Subcutaneous abdominal adipose tissue (tissue), 5 donors: Measurements from ENCODE around the gene CISD3.
A peak's percentile ranks its signal among the peaks of the same experiment; 100 is the strongest.

Source experiments
- H3K27ac ChIP-seq: one replicate; pipeline ENCODE4 v1.7.0; 2013; ENCODE audit warnings: low read depth, mild to moderate bottlenecking, inconsistent platforms, low read length, moderate library complexity
- H3K27me3 ChIP-seq, 5 donors: one replicate each; pipeline ENCODE4 v1.7.0; 2013; ENCODE audit warnings: low read length in 5 of 5, inconsistent platforms in 1 of 5; ENCODE audit not compliant: control insufficient read depth in 5 of 5, insufficient read depth in 4 of 5
- H3K36me3 ChIP-seq, 5 donors: one replicate each; pipeline ENCODE4 v1.7.0; 2013; ENCODE audit warnings: low read length in 5 of 5; ENCODE audit not compliant: control insufficient read depth in 5 of 5, insufficient read depth in 5 of 5
- H3K4me1 ChIP-seq, 5 donors: one replicate each; pipeline ENCODE4 v1.7.0; 2013; ENCODE audit warnings: low read length in 5 of 5, mild to moderate bottlenecking in 3 of 5, moderate library complexity in 1 of 5; ENCODE audit not compliant: control insufficient read depth in 5 of 5, insufficient read depth in 5 of 5
- H3K4me3 ChIP-seq, 5 donors: one replicate each; pipeline ENCODE4 v1.7.0; 2013; ENCODE audit warnings: low read length in 5 of 5, low read depth in 1 of 5
- H3K9ac ChIP-seq, 5 donors: one replicate each; pipeline ENCODE4 v1.7.0; 2013; ENCODE audit warnings: low read length in 5 of 5, mild to moderate bottlenecking in 4 of 5, moderate library complexity in 3 of 5
- H3K9me3 ChIP-seq, 5 donors: one replicate each; pipeline ENCODE4 v1.7.0; 2013; ENCODE audit warnings: low read length in 5 of 5; ENCODE audit not compliant: control insufficient read depth in 5 of 5
- donor health status: healthy.
- donor health status: healthy.
- donor health status: healthy.
- donor health status: healthy.
- donor health status: healthy.

The CISD3 gene

DNA sequence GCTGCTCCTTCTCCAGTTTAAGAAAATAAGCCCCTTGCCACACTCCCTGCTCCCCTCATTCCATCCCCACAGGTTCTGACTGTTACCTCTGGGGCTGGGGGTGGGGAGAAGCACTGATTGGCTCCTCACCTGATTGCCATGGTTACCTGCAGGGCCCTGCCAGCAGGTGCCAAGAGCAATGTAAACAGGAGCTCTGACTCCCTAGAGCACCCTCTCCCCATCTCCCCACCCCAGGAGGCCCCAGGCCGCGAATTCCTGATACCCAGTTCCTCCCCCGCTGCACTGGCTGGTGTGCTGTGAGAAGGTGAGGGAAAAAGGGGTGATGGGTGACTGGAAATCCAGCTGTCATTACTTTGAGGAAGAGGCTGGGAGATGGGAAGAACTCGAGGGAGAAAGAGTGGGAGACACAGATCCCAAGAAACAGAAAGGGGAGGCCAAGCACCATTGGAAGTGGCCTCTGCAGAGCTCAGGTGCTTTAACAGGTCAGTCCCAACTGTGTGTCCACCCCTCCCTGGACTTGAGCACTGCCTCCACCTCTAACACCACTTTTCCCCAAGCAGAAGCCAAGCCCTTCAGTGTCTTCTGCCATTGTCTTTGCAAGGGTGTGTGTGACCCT lies 13.5 kb downstream of the CISD3 start:
- H3K27ac ChIP-seq: no peak overlapping the region
- no peak overlapping the region for H3K9ac ChIP-seq

DNA sequence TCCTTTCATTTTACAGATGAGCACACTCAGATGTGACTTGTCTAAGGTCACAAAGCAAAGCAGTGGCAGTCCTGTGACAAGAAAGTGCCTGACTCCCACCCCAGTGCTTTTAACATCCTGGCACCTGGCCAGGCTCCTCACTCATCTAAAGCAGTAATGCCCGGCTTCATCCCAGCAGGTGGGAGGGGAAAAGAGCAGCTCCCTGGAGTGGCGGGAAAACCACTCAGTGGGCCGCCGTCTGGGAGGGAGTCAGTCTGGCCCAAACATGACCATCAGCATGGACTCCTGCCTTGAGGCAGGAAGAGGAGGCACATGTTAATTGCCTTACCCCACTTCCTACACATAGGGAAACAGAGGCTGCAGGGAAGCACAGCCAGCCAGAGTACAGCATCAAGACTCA lies 15.4 kb downstream of the CISD3 start:
- Histone ChIP-seq H3K9me3 (no peaks in the 10 kb centered on the region), H3K4me3 (no peak overlapping the region), H3K36me3 (no peaks in the 10 kb centered on the region), H3K4me1 (peaks cover 10 to 73% (median 59%) of the 10 kb centered on the region in 5 donors), H3K27me3 (peaks cover 0 to 25% (median 6%) of the 10 kb centered on the region in 5 donors), H3K27ac (no peak overlapping the region), H3K9ac (peak overlapping the region in 1 of 5 donors; percentile 26)

More for the DNA sequence above, 13.5 kb downstream of the CISD3 start:
- no peaks in the 10 kb centered on the region for H3K9me3 ChIP-seq
- H3K27me3 ChIP-seq: peaks cover 0 to 17% (median 6%) of the 10 kb centered on the region in 5 donors
- H3K36me3 ChIP-seq: peaks cover 0 to 15% (median 14%) of the 10 kb centered on the region in 5 donors
- no peak overlapping the region for H3K4me3 ChIP-seq
- H3K4me1 ChIP-seq: peaks cover 8 to 54% (median 40%) of the 10 kb centered on the region in 5 donors

DNA sequence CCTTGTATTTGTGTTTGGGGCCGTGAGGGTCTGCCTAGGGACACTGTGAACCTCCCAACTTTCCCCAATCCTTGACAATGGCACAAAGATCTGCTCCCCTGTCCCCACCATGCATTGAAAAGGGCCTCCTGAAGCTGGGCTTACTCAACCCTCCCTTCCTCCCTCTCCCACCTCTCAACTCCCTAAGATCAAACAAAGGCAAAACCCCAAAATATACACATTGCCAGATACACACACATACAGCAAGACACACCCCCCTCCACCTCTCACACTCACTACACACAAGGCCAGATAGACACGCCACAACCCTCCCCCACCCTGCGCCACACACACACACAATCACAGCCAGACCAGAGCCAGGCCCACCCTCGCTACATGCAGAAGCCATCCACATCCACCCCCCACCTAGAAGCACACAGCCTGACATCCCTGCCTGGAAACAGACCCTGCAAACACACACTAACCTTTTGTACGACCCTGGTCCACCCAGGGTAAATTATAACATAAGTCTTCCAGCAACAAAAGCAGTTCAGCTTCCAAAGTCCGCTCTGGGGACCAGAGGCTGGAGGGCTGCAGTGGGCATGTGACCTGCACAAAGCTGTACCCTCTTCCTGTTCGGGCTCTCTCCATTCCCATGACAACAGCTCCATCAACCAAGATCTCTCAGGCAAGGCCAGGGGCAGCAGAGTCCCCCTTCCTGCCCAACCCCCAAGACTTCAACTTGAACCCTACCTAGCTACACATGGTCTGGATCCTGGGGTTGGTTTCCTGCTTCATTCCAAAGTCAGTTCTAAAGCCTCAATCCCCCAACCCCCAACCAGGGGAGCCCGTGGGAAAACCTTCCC lies 16.1 kb downstream of the CISD3 start:
- peaks cover 12 to 75% (median 66%) of the 10 kb centered on the region in 5 donors for H3K4me1 ChIP-seq
- peak overlapping the region in 2 of 5 donors; percentile 52 to 68 for H3K9ac ChIP-seq
- peak overlapping the region in 4 of 5 donors; percentile 55 to 94 (median 78) for H3K4me3 ChIP-seq
- H3K36me3 ChIP-seq: no peaks in the 10 kb centered on the region
- H3K27me3 ChIP-seq: peaks cover 0 to 25% (median 6%) of the 10 kb centered on the region in 5 donors
- peak overlapping the region; percentile 62 for H3K27ac ChIP-seq
- H3K9me3 ChIP-seq: no peaks in the 10 kb centered on the region

DNA sequence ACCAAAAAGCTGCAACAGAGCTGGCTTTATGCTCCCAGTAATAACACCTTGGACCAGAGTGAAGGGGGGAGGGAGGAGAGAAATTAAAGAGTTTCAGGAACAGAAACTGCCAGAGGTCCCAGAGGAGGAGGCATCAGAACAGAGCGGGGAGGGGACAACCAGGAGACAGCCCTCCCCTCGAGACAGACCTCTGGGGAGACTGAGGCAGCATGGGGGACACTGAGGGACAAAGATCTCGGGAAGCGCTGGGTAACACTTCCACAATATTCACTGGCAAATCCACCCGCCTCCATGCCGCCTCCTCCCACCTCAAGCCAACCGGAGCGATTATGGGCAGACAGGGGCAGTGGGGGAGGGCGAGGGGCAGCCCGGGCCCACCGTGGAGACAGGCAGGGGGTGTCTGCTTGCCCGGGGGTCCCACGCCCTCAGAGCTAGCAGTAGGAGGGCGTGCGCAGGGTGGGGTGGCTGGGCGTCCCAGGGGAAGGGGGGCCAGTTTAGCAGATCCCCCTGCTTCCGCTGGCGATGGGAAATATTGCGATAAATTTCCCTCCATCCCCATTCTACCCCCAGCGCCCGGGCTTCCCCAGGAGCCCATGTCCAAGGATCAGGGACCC lies 16.8 kb downstream of the CISD3 start:
- peaks cover 14 to 73% (median 67%) of the 10 kb centered on the region in 5 donors for H3K4me1 ChIP-seq

DNA sequence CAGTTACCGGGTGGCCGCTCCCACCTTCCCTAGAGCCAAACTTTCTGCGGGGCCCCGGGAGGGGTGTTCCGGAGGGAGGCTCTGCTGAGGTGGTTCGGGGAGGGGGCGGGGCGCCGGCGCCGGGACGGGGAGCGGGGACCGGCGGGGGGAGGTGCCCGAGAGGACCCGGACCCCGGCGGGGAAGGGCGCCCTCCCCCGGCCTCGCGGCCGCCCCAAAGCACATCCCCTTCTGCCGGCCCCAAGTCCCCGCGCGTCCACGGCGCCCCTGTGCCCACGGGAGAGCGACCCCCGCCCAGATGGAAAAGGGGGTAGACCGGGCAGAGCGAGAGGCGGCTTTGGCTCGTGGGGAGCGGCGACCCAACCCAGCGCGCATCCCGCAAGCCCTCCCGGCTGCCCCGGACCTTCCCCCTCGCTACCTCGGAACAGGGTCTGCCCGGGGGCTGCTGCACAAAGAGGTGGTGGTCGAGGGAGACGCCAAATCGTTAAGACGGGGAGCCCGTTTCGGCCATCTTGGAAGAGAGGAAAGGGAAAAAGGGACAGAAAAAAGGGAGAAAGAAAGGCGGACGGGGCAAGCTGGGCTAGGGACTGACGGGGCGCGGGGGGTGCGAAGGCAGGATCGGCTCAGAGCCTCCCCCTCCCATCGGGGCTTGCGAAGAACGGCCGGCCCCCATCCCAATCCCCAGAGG lies 17.5 kb downstream of the CISD3 start:
- Histone ChIP-seq H3K4me3 (peak overlapping the region; percentile 67 to 94 (median 82)), H3K27me3 (peaks cover 0 to 25% (median 6%) of the 10 kb centered on the region in 5 donors), H3K36me3 (no peaks in the 10 kb centered on the region), H3K9ac (peak overlapping the region in 4 of 5 donors; percentile 62 to 80 (median 76)), H3K27ac (peak overlapping the region; percentile 62), H3K9me3 (no peaks in the 10 kb centered on the region), H3K4me1 (peaks cover 12 to 70% (median 64%) of the 10 kb centered on the region in 5 donors)

More for the DNA sequence above, 16.8 kb downstream of the CISD3 start:
- H3K9me3 ChIP-seq: no peaks in the 10 kb centered on the region
- peak overlapping the region in 3 of 5 donors; percentile 30 to 68 (median 52) for H3K9ac ChIP-seq
- H3K27me3 ChIP-seq: peaks cover 0 to 25% (median 6%) of the 10 kb centered on the region in 5 donors
- no peaks in the 10 kb centered on the region for H3K36me3 ChIP-seq
- H3K27ac ChIP-seq: peak overlapping the region; percentile 62
- peak overlapping the region; percentile 25 to 94 (median 72) for H3K4me3 ChIP-seq

DNA sequence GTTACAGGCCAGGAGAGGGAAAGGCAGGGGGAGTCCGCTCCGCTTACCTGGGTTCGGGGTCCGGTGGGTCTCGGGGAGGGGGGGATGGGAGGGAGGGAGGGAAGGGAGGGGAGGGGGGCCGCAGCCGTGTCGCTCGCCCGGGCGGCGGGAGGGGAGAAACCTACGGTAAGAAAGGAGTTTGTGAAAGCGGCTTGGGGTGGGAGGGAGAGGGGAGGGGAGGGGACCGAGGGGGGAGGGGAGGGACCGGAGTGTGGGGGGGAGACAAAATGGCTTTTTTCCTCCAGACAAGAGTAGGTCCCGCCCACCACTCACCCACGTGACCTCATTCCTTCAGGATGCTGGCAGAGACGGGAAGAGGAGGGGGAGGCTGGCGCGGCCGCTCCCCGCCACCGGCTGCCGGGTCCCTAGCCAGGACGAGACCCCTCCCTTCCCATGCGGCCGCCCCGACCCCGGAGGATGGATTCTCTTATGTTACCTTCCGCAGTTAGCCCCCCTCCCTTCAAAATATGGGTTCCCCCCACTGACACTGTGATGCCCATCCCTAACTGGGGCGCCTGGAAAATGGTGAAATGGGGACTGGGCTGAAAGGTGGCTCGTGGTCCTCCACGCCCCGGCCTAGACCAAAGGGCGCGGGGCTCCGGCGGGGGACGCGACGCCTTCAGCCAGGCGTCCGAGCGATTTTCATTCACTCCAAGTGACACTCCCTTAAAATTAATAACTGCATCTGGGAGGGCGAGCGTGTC lies 18.2 kb downstream of the CISD3 start, which contains the start of gene PCGF2:
PCGF2 (minus strand) TSS at position 188 of the 743 bp plus-strand sequence. CDS start 7,934 bp downstream, outside the sequence.
- Histone ChIP-seq H3K4me1 (peaks cover 9 to 70% (median 64%) of the 10 kb centered on the region in 5 donors), H3K27ac (peak within 1 kb of the TSS; percentile 75), H3K36me3 (no peaks in the 10 kb centered on the region), H3K4me3 (peak within 1 kb of the TSS; percentile 67 to 94 (median 82)), H3K9ac (peak within 1 kb of the TSS in 4 of 5 donors; percentile 62 to 80 (median 76)), H3K27me3 (peaks cover 0 to 25% (median 6%) of the 10 kb centered on the region in 5 donors), H3K9me3 (no peaks in the 10 kb centered on the region)

DNA sequence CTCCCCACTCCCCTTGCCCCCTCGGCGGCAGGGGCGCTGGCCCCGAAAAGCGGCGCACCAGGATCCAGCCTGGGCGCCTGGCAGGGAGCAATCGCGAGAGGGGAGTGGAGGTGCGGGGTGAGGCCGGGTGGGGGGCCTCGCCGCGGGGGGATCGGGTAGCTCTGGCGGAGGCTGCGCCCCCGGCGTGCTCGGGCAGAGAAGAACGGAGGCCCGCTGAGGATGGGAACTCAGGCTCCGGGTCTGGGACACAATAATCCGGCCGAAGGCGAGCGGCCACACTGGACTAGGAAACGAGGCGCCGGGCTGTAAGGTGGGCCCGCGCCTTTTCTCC lies 18.7 kb downstream of the CISD3 start:
- H3K9ac ChIP-seq: peak overlapping the region in 3 of 5 donors; percentile 51 to 69 (median 59)
- H3K4me1 ChIP-seq: peaks cover 11 to 75% (median 69%) of the 10 kb centered on the region in 5 donors

DNA sequence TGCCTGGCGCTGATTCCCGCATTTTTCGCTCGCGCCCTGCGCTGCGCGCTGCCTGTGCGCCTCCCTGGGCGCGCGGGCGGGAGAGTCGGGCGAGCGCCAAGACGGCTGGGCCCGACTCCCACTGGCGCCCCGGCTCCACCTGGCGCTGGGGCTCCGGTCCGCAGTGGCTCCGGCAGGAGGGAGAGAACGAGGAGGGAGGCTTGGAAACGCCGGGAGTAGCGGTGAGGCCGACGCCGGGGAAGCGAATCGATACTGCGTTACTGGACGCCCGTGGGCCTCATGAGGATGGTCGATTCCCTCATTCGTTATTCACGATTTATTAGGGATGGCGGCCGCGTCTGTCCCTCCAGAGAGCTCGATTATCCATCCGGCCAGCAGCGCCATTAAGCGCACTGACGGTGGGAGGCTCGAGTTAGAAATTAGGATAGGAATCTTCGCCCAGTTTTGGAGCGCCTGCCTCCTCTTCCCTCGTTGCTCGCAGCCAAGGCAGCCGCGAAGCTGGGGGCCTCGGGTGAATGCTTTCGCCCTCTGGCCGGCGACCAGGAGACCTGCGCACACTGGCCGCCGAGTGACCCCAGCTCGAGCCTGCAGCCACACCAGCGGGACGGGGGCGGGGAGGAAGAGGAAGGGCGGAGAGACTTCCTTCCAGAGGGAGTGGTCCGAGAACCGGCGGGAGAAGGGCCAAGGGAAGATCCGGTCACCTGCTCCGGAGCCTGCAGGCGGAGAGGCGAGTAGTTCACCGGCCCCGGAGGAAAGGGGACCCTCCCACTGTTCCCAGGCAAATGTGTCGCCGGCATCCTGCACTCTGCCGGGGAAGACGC lies 19.3 kb downstream of the CISD3 start:
- Histone ChIP-seq H3K4me1 (peaks cover 11 to 78% (median 71%) of the 10 kb centered on the region in 5 donors), H3K27ac (peak overlapping the region; percentile 75), H3K27me3 (peaks cover 0 to 25% (median 6%) of the 10 kb centered on the region in 5 donors), H3K9ac (peak overlapping the region in 3 of 5 donors; percentile 51 to 69 (median 59)), H3K36me3 (peaks cover 0 to 1% (median under 1%) of the 10 kb centered on the region in 5 donors), H3K4me3 (peak overlapping the region; percentile 52 to 94 (median 79)), H3K9me3 (no peaks in the 10 kb centered on the region)

More for the DNA sequence above, 18.7 kb downstream of the CISD3 start:
- Histone ChIP-seq H3K27ac (peak overlapping the region; percentile 75), H3K9me3 (no peaks in the 10 kb centered on the region), H3K36me3 (no peaks in the 10 kb centered on the region), H3K27me3 (peaks cover 0 to 25% (median 6%) of the 10 kb centered on the region in 5 donors), H3K4me3 (peak overlapping the region in 4 of 5 donors; percentile 52 to 94 (median 77))
